ENCODE data around the gene EEF2K. TPM values are rescaled to one million over a fixed set of nuclear protein-coding genes. Genes with fewer than 3 reads are reported as not detected.
"Not testable (repeated sequence)": the region's sequence is repeated elsewhere in the genome, so short reads cannot be mapped to it uniquely, and the experiment has no call there.

Gene EEF2K
- total RNA-seq, 1 experiment from 2014 or later = 11.2 TPM

GRCh38 chr16:22210854-22211253 is 4.8 kb downstream of the EEF2K start:
- no peak for DNase-seq (ENCODE audit: low read depth in 1 of 2, low spot score in 2 of 2)
- Histone ChIP-seq H3K27ac (no peak overlapping the region), H3K9me3 (replicated peaks) (no peaks in the 10 kb centered on the region), H3K36me3 (peaks cover 8% of the 10 kb centered on the region), H3K4me3 (no peak overlapping the region), H3K27me3 (replicated peaks) (no peaks in the 10 kb centered on the region), H3K4me1 (replicated peaks) (peaks cover 28% of the 10 kb centered on the region)

DNA sequence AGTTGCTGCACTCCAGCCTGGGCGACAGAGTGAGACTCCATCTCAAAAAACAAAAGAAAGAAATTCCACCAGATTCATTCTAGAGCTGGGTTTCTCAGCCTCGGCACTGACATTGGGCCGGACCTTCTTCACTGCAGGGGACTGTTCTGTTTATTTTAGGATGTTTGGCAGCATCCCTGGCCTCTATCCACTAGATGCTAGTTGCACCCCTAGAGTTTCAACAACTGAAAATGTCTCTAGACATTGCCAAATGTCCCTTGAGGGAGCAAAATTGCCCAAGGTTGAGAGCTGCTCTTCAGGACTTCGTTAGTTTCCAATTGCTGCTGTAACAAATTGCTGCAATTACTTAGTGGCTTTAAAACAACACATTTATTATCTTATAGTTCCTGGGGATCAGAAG is 7.2 kb downstream of the EEF2K start:
- no peak for DNase-seq (ENCODE audit: low read depth in 1 of 2, low spot score in 2 of 2)
- H3K27me3 ChIP-seq (replicated peaks) = no peaks in the 10 kb centered on the region
- H3K27ac ChIP-seq = no peak overlapping the region
- peaks cover 27% of the 10 kb centered on the region for H3K4me1 ChIP-seq (replicated peaks)
- no peak overlapping the region for H3K4me3 ChIP-seq
- H3K36me3 ChIP-seq = peaks cover 8% of the 10 kb centered on the region
- no peaks in the 10 kb centered on the region for H3K9me3 ChIP-seq (replicated peaks)

GRCh38 chr16:22213801-22214200 is 7.7 kb downstream of the EEF2K start:
- no peak overlapping the region for H3K27ac ChIP-seq
- no peak overlapping the region for H3K4me3 ChIP-seq
- H3K36me3 ChIP-seq = peaks cover 8% of the 10 kb centered on the region
- H3K4me1 ChIP-seq (replicated peaks) = peaks cover 27% of the 10 kb centered on the region
- no peak for DNase-seq (ENCODE audit: low read depth in 1 of 2, low spot score in 2 of 2)
- no peaks in the 10 kb centered on the region for H3K27me3 ChIP-seq (replicated peaks)
- no peaks in the 10 kb centered on the region for H3K9me3 ChIP-seq (replicated peaks)

DNA sequence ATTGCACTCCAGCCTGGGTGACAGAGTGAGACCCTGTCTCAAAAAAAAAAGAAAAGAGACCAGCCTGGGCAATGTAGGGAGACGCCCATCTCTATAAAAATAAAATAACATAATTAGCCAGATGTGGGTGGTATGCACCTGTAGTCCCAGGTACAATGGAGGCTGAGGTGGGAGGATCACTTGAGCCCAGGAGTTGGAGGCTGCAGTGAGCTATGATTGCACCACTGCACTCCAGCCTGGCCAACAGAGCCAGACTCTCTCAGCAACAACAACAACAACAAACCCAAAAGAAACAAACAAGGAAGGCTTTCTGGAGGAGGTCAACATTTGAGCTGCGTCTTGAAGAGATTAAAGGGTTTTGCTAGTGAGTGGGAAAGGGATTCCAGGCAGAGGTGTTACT is 8.3 kb downstream of the EEF2K start:
- Histone ChIP-seq H3K27me3 (replicated peaks) (no peaks in the 10 kb centered on the region), H3K27ac (no peak overlapping the region), H3K4me1 (replicated peaks) (peaks cover 27% of the 10 kb centered on the region), H3K36me3 (peaks cover 8% of the 10 kb centered on the region), H3K9me3 (replicated peaks) (no peaks in the 10 kb centered on the region), H3K4me3 (no peak overlapping the region)
- no peak for DNase-seq (ENCODE audit: low read depth in 1 of 2, low spot score in 2 of 2)

GRCh38 chr16:22214889-22215288 is 8.8 kb downstream of the EEF2K start:
- peaks cover 8% of the 10 kb centered on the region for H3K36me3 ChIP-seq
- no peaks in the 10 kb centered on the region for H3K27me3 ChIP-seq (replicated peaks)
- H3K9me3 ChIP-seq (replicated peaks) = no peaks in the 10 kb centered on the region
- H3K4me3 ChIP-seq = no peak overlapping the region
- peaks cover 23% of the 10 kb centered on the region for H3K4me1 ChIP-seq (replicated peaks)
- DNase-seq (ENCODE audit: low read depth in 1 of 2, low spot score in 2 of 2) = no peak
- H3K27ac ChIP-seq = no peak overlapping the region

DNA sequence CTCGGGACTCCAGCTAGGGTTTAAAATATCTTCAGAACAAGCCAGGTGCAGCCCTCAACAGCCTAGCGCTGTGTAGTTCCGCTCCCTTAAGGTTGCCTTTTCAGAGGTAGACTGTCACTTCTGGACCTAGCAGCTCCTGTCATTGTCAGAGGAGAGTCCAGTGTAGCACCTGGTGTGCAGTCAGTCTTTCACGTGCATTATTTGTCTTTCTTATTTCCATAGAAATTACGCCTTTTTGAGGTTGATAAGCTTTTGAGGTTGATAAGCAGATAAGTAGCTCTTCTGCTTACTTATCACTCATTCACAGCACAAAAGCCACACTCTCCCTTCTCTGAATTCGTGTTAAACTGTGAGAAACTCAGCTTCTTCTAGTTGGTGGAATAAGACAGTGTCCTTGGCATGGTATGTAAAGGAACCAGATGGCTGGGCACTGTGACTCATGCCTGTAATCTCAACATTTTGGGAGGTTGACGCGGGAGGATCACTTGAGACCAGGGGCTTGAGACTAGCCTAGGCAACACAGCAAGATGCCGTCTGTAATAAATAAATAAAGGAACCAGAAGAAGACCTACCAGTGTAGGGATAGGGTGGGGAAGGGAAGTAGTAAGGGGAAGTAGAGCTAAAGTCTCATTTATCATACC is 10.2 kb downstream of the EEF2K start:
- H3K27ac ChIP-seq = 0 out of 2 replicates have a peak overlapping the region, but pooled peaks have one; percentile 2
- DNase-seq (ENCODE audit: low read depth in 1 of 2, low spot score in 2 of 2) = peak; percentile 45 to 51
- no peaks in the 10 kb centered on the region for H3K9me3 ChIP-seq (replicated peaks)

DNA sequence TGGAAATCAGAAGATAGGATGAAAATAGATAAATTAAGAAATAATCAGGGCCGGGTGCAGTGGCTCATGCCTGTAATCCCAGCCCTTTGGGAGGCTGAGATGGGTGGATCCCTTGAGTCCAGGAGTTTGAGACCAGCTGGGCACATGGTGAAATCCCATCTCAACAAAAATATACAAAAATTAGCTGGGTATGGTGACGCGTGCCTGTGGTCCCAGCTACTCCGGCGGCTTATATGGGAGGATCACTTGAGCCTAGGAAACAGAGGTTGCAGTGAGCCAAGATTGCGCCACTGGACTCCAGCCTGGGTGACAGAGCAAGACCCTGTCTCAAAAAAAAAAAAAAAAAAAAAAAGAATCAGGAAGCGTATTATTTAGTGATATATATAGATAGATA is 10.8 kb downstream of the EEF2K start:
- H3K9me3 ChIP-seq (replicated peaks); H3K4me3 ChIP-seq; H3K27me3 ChIP-seq (replicated peaks); DNase-seq (ENCODE audit: low read depth in 1 of 2, low spot score in 2 of 2); H3K36me3 ChIP-seq: not testable (repeated sequence)
- Histone ChIP-seq H3K27ac (0 out of 2 replicates have a peak overlapping the region, but pooled peaks have one; percentile 2), H3K4me1 (replicated peaks) (peaks cover 22% of the 10 kb centered on the region)

More for the DNA sequence above, 10.2 kb downstream of the EEF2K start:
- H3K27me3 ChIP-seq (replicated peaks) = no peaks in the 10 kb centered on the region
- H3K4me3 ChIP-seq = no peak overlapping the region
- H3K36me3 ChIP-seq = peaks cover 8% of the 10 kb centered on the region
- peaks cover 22% of the 10 kb centered on the region for H3K4me1 ChIP-seq (replicated peaks)

DNA sequence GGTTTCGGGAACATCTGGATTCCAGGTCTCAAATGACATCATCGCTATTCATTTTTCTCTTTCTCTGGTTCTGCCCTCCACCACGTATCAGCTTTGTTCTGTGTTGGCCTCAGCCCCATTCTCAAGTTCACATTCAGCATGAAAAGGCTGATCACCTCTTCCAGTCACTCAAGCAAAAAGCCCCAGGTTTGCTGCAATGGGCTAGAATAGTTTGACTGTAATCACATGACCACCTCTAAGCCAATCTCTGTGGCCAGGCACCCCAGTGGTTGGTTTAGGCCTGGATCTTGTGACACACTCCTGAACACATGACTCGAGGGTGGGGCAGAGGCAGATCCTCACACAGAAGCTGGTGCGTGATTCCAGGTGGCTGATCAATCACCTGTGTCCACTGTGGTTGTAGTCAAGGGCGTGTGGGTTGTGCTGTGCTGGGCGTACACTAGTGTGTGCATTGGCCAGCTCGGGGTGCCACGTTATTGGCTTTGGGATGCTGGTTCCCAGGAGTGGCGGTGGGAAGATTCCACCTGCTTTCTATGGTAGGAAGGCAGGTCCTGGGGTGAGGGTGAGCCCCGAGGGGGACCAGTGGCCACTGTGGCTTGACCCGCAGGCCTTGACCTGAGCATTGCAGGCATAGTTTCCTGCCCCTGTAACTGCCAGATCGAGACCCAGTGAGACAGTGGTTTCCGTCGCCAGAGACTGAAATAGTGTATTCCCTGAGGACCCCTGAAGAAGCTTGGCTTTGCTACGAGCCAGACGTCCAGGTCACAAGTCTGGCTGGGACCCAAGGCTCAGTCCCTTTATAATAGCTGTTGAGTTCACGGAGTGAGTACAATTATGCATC is 12.0 kb downstream of the EEF2K start:
- DNase-seq (ENCODE audit: low read depth in 1 of 2, low spot score in 2 of 2) = no peak
- no peaks in the 10 kb centered on the region for H3K9me3 ChIP-seq (replicated peaks)
- H3K36me3 ChIP-seq = peaks cover 8% of the 10 kb centered on the region
- peaks cover 22% of the 10 kb centered on the region for H3K4me1 ChIP-seq (replicated peaks)
- no peak overlapping the region for H3K4me3 ChIP-seq
- no peaks in the 10 kb centered on the region for H3K27me3 ChIP-seq (replicated peaks)
- no peak overlapping the region for H3K27ac ChIP-seq

DNA sequence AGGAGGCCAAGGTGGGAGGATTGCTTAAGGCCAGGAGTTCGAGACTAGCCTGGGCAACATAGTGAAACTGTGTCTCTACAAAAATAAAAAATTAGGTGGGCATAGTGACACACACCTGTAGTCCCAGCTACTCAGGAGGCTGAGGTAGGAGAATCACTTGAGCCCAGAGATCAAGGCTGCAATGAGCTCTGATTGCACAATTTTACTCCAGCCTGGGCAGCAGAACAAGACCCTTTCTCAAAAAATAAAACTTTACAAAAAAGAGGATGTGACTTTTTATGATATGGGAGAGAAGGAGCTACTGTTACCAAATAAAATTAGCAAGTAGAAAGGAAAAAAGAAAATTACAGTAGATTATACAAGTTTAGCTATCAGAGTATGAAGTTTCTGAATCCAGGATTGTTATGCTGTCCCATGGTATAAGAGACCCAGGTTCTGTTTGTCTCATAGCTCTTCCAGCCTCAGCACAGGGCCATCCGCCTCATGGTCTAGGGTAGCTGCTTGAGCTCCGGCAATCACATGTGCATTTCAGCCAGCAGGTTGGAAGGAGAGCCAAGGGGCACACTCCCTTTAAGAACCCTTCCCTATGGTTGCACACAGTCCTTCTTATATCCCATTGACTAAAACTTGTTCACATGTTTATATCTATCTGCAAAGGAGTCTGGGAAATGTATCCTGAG is 13.5 kb downstream of the EEF2K start:
- Histone ChIP-seq H3K4me1 (replicated peaks) (peaks cover 34% of the 10 kb centered on the region), H3K27ac (no peak overlapping the region), H3K4me3 (no peak overlapping the region), H3K27me3 (replicated peaks) (no peaks in the 10 kb centered on the region), H3K9me3 (replicated peaks) (no peaks in the 10 kb centered on the region), H3K36me3 (peaks cover 8% of the 10 kb centered on the region; the same call in 1 of the 2 replicates)
- DNase-seq (ENCODE audit: low read depth in 1 of 2, low spot score in 2 of 2) = no peak

GRCh38 chr16:22220069-22220440 is 14.0 kb downstream of the EEF2K start:
- no peak overlapping the region for H3K27ac ChIP-seq
- no peaks in the 10 kb centered on the region for H3K9me3 ChIP-seq (replicated peaks)
- peaks cover 2% of the 10 kb centered on the region; the same call in 1 of the 2 replicates for H3K36me3 ChIP-seq
- H3K4me1 ChIP-seq (replicated peaks) = peaks cover 29% of the 10 kb centered on the region
- no peak for DNase-seq (ENCODE audit: low read depth in 1 of 2, low spot score in 2 of 2)
- no peak overlapping the region for H3K4me3 ChIP-seq
- H3K27me3 ChIP-seq (replicated peaks) = no peaks in the 10 kb centered on the region

GRCh38 chr16:22220714-22221113 is 14.6 kb downstream of the EEF2K start:
- Histone ChIP-seq H3K4me1 (replicated peaks) (peaks cover 23% of the 10 kb centered on the region), H3K36me3 (no peaks in the 10 kb centered on the region), H3K27ac (no peak overlapping the region), H3K27me3 (replicated peaks) (no peaks in the 10 kb centered on the region), H3K4me3 (no peak overlapping the region), H3K9me3 (replicated peaks) (no peaks in the 10 kb centered on the region)
- no peak for DNase-seq (ENCODE audit: low read depth in 1 of 2, low spot score in 2 of 2)

GRCh38 chr16:22222006-22222405 is 15.9 kb downstream of the EEF2K start:
- Histone ChIP-seq H3K27ac (no peak overlapping the region), H3K4me1 (replicated peaks) (peaks cover 12% of the 10 kb centered on the region), H3K9me3 (replicated peaks) (no peaks in the 10 kb centered on the region), H3K36me3 (peaks cover 3% of the 10 kb centered on the region; the same call in 1 of the 2 replicates), H3K4me3 (no peak overlapping the region), H3K27me3 (replicated peaks) (no peaks in the 10 kb centered on the region)
- DNase-seq (ENCODE audit: low read depth in 1 of 2, low spot score in 2 of 2) = no peak

GRCh38 chr16:22222998-22223397 is 16.9 kb downstream of the EEF2K start:
- H3K4me1 ChIP-seq (replicated peaks) = peaks cover 12% of the 10 kb centered on the region
- no peak for DNase-seq (ENCODE audit: low read depth in 1 of 2, low spot score in 2 of 2)
- no peak overlapping the region for H3K4me3 ChIP-seq
- H3K27ac ChIP-seq = no peak overlapping the region
- H3K9me3 ChIP-seq (replicated peaks) = no peaks in the 10 kb centered on the region
- no peaks in the 10 kb centered on the region for H3K27me3 ChIP-seq (replicated peaks)
- H3K36me3 ChIP-seq = peaks cover 3% of the 10 kb centered on the region; the same call in 1 of the 2 replicates

GRCh38 chr16:22225060-22225459 is 19.0 kb downstream of the EEF2K start:
- DNase-seq (ENCODE audit: low read depth in 1 of 2, low spot score in 2 of 2) = no peak
- H3K27me3 ChIP-seq (replicated peaks) = no peaks in the 10 kb centered on the region
- H3K4me1 ChIP-seq (replicated peaks) = peaks cover 12% of the 10 kb centered on the region
- H3K27ac ChIP-seq = no peak overlapping the region
- H3K9me3 ChIP-seq (replicated peaks) = no peaks in the 10 kb centered on the region
- no peak overlapping the region for H3K4me3 ChIP-seq
- peaks cover 11% of the 10 kb centered on the region for H3K36me3 ChIP-seq
